NT2/D1 (cell line): ENCODE data around the gene GPR142.

Source experiments
- SUZ12 ChIP-seq: IDR thresholded peaks from 2 replicates; pipeline ENCODE4 v1.6.1; 2011; ENCODE audit not compliant: insufficient read length, insufficient read depth; ENCODE audit errors: extremely low read depth
- YY1 ChIP-seq: IDR thresholded peaks from 2 replicates; pipeline ENCODE4 v1.6.1; 2011; ENCODE audit not compliant: insufficient read length, insufficient read depth
- ZNF274 ChIP-seq: IDR thresholded peaks from 2 replicates; pipeline ENCODE4 v1.6.1; 2011; ENCODE audit warnings: mild to moderate bottlenecking, low read depth, low read length

GRCh38 chr17:74380959-74381808, 13.9 kb downstream of the GPR142 start:
- no peak for TF ChIP-seq YY1
- no peak for TF ChIP-seq ZNF274
- no peak for TF ChIP-seq SUZ12
